MCF 10A (cell line): ENCODE results near the gene MXD3. TPM values are rescaled to one million over a fixed set of nuclear protein-coding genes. Genes with fewer than 3 reads are reported as not detected.
"Not testable (repeated sequence)": the region's sequence is repeated elsewhere in the genome, so short reads cannot be mapped to it uniquely, and the experiment has no call there.

Source experiments
- BruUV-seq: library from RNA; stranded (reverse); fragments of 400-500 nt; replicated peaks from 2 replicates; lab custom pipeline; 2021; lab: Mats Ljungman, UMichigan
- CTCF ChIA-PET: fragments of 300-600 bp; sonication (Branson Sonifier 250); formaldehyde crosslinking; extraction: SDS; loops from one replicate; lab custom pipeline; 2021; ENCODE audit warnings: antibody characterized with exemption, inconsistent platforms; lab: Yijun Ruan, JAX
- POLR2A ChIA-PET: fragments of 300-600, 350-650 bp; sonication (Branson Sonifier 250); formaldehyde crosslinking; extraction: SDS; loops from one replicate; lab custom pipeline; 2020; ENCODE audit warnings: antibody characterized with exemption, inconsistent platforms; lab: Yijun Ruan, JAX
- DNase-seq: peaks from one replicate; pipeline ENCODE4 v3.0.0-alpha.2; 2018; ENCODE audit not compliant: unreplicated experiment
- H3K27ac Mint-ChIP-seq: one replicate; pipeline ENCODE4 v1.8.0; 2022; ENCODE audit warnings: mild to moderate bottlenecking, low read depth, mixed read lengths; ENCODE audit not compliant: unreplicated experiment
- H3K27me3 Mint-ChIP-seq: one replicate; pipeline ENCODE4 v1.8.0; 2022; ENCODE audit warnings: mixed read lengths; ENCODE audit not compliant: insufficient read depth, unreplicated experiment
- H3K36me3 Mint-ChIP-seq: one replicate; pipeline ENCODE4 v1.8.0; 2022; ENCODE audit warnings: mild to moderate bottlenecking, moderate library complexity, mixed read lengths; ENCODE audit not compliant: insufficient read depth, unreplicated experiment
- H3K4me1 Mint-ChIP-seq: one replicate; pipeline ENCODE4 v1.8.0; 2022; ENCODE audit warnings: mixed read lengths; ENCODE audit not compliant: insufficient read depth, unreplicated experiment
- H3K4me3 Mint-ChIP-seq: one replicate; pipeline ENCODE4 v1.8.0; 2022; ENCODE audit warnings: mild to moderate bottlenecking, moderate library complexity, mixed read lengths; ENCODE audit not compliant: unreplicated experiment
- H3K9me3 Mint-ChIP-seq: one replicate; pipeline ENCODE4 v1.8.0; 2022; ENCODE audit warnings: mixed read lengths; ENCODE audit not compliant: unreplicated experiment
- CTCF ChIP-seq: fragments of 200-600 bp; IDR thresholded peaks from one replicate; pipeline ENCODE4 v1.8.0; 2022; ENCODE audit warnings: antibody characterized with exemption, mild to moderate bottlenecking; ENCODE audit not compliant: unreplicated experiment
- intact Hi-C: fragments of 100-400 bp; cut with micrococcal nuclease; formaldehyde crosslinking; loops from 2 replicates; pipeline ENCODE4 v1.14.1; 2022
- total RNA-seq: library from RNA; stranded (reverse); gene quantifications from 2 replicates; pipeline ENCODE4 v1.2.3, GENCODE V29; 2022

MXD3 gene
- total RNA-seq, 1 experiment from 2014 or later, result 13.2 TPM

- Mint-ChIP-seq H3K27me3 (no peaks in the 10 kb centered on the region), H3K27ac (no peak overlapping the region), H3K36me3 (peaks cover 98% of the 10 kb centered on the region), H3K4me1 (peaks cover 5% of the 10 kb centered on the region), H3K9me3 (no peaks in the 10 kb centered on the region), H3K4me3 (no peak overlapping the region)
- intact Hi-C loops, result no loop called here
- TF ChIP-seq CTCF, result no peak
- no TSS peak for BruUV-seq
- ChIA-PET CTCF (interaction anchor here (0.6 kb wide), 1 partner anchor 49 kb away, joined by 4 read pairs; no protein-coding TSS in a partner anchor), POLR2A (no interaction called here)
- DNase-seq, result no peak
These were observed 50.7 kb downstream of the MXD3 start for GRCh38 chr5:177260961-177261360.

- BruUV-seq, H3K9me3 Mint-ChIP-seq, H3K4me3 Mint-ChIP-seq, DNase-seq, H3K27ac Mint-ChIP-seq, intact Hi-C loops, CTCF ChIA-PET, H3K27me3 Mint-ChIP-seq: not testable (repeated sequence)
- peaks cover 100% of the 10 kb centered on the region for H3K36me3 Mint-ChIP-seq
- peaks cover 11% of the 10 kb centered on the region for H3K4me1 Mint-ChIP-seq
- POLR2A ChIA-PET, result interaction anchor here (1.9 kb wide), 1 partner anchor 9 kb away, joined by 3 read pairs; no protein-coding TSS in a partner anchor
These were observed 53.0 kb downstream of the MXD3 start for GRCh38 chr5:177258711-177259110.

Other genes with a start within 250 kb of the MXD3 start
- 1.5 and 1.8 TPM in 2 replicates for gene FGFR4, start 225.0 kb downstream of the MXD3 start, total RNA-seq
- 110 and 111 TPM in 2 replicates for gene NSD1, start 178.1 kb downstream of the MXD3 start, total RNA-seq
- gene RAB24, start 8.2 kb downstream of the MXD3 start, total RNA-seq, result 34.3 and 42.6 TPM in 2 replicates
- 217 and 267 TPM in 2 replicates for gene PRELID1, start 8.1 kb downstream of the MXD3 start, total RNA-seq
- 221 and 279 TPM in 2 replicates for gene LMAN2, start 39.8 kb upstream of the MXD3 start, total RNA-seq
- 7.8 and 12.6 TPM in 2 replicates for gene RGS14, start 46.0 kb upstream of the MXD3 start, total RNA-seq
- gene SLC34A1, start 72.5 kb upstream of the MXD3 start, total RNA-seq, result not detected in 2 replicates
- not detected in 2 replicates for gene PFN3, start 88.8 kb upstream of the MXD3 start, total RNA-seq
- gene F12, start 97.7 kb upstream of the MXD3 start, total RNA-seq, result 13.6 and 16.5 TPM in 2 replicates
- 45.2 and 52.0 TPM in 2 replicates for gene GRK6, start 114.8 kb upstream of the MXD3 start, total RNA-seq
- 15.0 and 23.2 TPM in 2 replicates for gene PRR7, start 134.9 kb upstream of the MXD3 start, total RNA-seq
- 149 and 165 TPM in 2 replicates for gene DBN1, start 161.7 kb upstream of the MXD3 start, total RNA-seq
- gene PDLIM7, start 185.7 kb upstream of the MXD3 start, total RNA-seq, result 164 and 257 TPM in 2 replicates
- 5.4 and 6.0 TPM in 2 replicates for gene DOK3, start 197.9 kb upstream of the MXD3 start, total RNA-seq
- 125 and 135 TPM in 2 replicates for gene DDX41, start 205.1 kb upstream of the MXD3 start, total RNA-seq
- gene FAM193B, start 242.7 kb upstream of the MXD3 start, total RNA-seq, result 73.5 and 80.4 TPM in 2 replicates